RCC 7860 (cell line): ENCODE data around the gene SEC22C.

ENCODE experiments used
- DNase-seq: peaks from one replicate; pipeline ENCODE4 v3.0.0-alpha.2; 2015; ENCODE audit warnings: low spot score
- FAIRE-seq: peaks from 2 replicates; lab custom pipeline; 2012; peaks lifted over from hg19 to GRCh38; lab: Jason Lieb, UNC

SEC22C gene

DNA sequence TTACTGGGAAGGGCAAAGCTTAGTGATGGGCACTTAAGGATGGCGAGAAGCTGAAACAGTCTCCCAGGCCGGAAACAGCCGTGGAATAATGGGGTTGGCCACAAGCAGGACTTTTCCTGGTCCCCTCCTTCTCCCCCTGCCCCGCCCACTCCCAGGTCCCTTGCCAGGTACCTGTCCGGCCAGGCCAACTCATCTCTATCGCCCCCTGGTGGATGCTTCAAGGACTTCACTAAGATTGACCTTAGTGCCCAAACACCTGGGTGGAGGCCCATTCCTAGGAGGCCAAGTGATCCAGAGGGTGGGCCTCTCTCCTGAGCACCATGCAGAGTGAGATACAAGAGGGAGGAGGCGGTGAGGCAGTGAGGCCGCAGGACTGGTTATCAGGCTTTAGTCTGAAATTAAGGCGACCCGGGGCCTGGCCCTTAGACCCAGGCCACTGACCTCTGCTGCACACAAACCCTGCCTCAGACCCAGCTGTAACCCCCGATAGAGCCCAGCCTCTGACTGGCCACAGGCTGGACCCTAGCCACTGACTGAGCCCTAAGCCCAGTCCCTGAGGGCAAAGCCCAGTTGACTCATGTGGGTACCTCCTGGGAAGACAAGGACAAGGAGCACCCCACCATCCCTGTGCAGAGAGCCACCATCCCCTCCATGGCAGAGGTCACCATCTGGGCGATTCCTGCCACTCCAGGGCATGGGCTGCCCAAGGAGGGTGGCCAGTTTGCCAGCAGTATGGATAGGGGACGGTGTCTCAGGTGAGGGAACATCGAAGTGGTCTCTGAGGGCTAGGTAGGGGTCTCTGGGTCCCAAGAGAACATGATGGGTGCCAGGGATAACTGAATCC is 41.7 kb downstream of the SEC22C start:
- DNase-seq: no peak
- no peak for FAIRE-seq

DNA sequence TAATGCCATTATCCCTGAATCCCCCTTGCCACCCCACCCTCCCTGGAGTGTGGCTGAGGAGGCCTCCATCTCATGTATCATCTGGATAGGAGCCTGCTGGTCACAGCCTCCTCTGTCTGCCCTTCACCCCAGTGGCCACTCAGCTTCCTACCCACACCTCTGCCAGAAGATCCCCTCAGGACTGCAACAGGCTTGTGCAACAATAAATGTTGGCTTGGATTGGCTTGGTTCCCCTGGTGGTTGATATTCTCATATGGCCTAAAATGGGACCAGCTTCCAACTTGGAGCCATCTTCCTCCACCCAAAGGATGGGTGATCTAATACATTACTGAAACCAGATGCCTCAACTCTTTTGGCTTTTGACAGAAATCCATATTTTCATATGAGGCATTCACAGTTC is 44.4 kb downstream of the SEC22C start:
- DNase-seq: no peak
- no peak for FAIRE-seq

- no peak for DNase-seq
- FAIRE-seq: no peak
Observed at GRCh38 chr3:42535981-42536784, 45.6 kb downstream of the SEC22C start.

- DNase-seq: no peak
Observed at GRCh38 chr3:42533161-42533897, 48.4 kb downstream of the SEC22C start.

GRCh38 chr3:42532229-42532628 is 49.5 kb downstream of the SEC22C start:
- no peak for DNase-seq
- no peak for FAIRE-seq

More at GRCh38 chr3:42533161-42533897, 48.4 kb downstream of the SEC22C start:
- no peak for FAIRE-seq

- FAIRE-seq: no peak
- no peak for DNase-seq
Observed at GRCh38 chr3:42531470-42531869, 50.3 kb downstream of the SEC22C start.

DNA sequence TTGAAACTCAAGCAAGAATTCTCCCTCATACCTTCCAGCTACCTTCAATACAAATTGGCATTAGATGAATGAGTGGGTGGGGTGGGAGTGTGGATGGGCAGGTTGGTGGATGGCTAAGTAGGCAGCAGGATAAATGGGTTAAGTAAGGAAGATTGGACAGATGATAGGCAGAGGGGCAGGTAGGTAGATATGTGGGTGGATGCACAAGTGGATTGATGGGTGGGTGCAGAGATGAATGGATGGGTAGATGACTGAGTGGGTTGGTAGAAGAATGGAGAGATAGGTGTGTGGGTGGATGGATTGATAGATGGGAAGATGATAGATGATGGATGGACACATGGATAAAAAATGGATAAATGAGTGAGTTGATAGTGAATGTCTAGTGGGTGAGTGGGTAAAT is 51.7 kb downstream of the SEC22C start:
- no peak for FAIRE-seq

DNA sequence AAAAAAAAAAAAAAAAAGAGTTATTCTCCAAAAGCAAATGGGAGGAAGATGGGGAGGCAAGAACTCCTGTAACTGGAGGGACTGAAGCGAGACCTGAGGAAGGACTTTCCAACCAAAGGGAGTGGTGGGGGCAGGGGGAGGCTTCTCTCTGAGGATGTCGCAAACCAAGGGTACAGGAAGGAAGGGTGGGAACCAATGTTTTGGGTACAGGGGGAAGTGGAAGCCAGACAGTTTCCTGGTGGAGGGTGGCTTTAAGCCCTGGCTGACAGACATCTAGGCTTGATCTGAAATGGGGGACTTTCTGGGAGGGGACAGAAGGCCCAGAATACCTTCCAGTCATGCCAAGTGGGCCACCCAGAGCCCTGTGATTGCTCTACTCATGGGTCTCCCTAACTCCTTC is 52.3 kb downstream of the SEC22C start:
- no peak for DNase-seq
- FAIRE-seq: no peak

More for the DNA sequence above, 51.7 kb downstream of the SEC22C start:
- no peak for DNase-seq

DNA sequence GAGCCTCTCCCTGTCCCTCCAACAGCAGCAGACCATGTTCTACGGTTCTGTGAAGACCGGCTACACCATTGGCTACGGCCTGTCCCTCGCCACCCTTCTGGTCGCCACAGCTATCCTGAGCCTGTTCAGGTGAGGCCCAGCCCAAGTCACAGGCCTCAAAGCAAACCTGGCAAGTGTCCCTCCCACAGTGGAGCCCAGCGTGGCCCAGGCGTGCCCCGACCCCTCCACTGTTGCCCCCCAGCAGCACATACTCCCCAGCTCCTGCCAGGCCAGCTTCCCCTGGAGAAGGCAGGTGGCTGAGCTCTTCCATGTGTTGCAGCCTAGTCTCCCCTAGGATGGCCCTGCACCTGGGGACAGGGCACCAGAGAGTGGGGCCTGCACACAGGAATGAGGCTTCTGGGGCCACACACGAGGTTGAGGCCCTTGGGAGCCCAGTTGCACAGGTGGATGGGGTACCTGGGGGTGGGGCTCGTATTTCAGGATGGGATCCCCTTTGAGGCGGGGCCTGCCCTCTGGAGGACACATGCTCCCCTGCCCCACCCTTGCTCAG is 54.3 kb downstream of the SEC22C start:
- no peak for FAIRE-seq
- DNase-seq: no peak

DNA sequence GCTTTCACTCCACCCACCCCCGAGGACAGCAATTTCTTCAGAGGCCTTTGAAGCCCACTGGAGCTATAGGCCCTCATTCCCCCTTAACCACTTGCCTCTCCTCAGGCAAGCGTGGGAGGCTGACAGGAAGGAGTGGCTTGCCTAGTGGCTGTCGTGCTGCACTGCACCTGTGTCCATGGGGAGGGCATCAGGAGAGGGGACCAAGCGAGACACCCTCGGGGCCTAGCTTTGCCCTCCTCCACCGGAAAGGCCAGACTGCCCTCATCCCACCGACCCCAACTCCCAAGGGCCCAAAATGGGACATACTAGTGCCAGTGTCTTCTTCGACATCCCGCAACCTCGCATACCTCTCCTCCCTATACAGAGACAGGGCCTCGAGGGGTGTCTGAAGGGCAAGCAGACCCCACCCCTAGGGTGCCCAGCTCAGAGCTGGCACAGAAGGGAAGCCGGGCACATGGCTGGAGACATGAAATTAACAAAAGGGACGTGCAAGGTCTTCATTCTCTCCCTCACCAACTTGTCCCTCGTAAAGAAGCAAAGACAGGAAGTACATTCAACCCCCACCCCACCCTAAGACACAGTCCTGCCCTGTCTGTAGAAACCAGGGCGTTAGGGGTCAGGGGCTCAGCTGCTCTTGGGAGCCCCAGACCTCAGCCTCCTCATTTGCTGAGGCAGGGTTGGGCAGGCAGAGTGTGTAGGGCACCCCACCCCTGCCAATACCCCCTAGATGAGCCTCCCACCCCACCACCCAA is 55.0 kb downstream of the SEC22C start:
- FAIRE-seq: no peak
- DNase-seq: no peak

- DNase-seq (no peak), FAIRE-seq (no peak)
Observed at GRCh38 chr3:42525736-42526345, 55.9 kb downstream of the SEC22C start.

GRCh38 chr3:42525212-42525611 is 56.6 kb downstream of the SEC22C start:
- FAIRE-seq (no peak), DNase-seq (no peak)

- no peak for FAIRE-seq
- DNase-seq: no peak
Observed at GRCh38 chr3:42524751-42525150, 57.0 kb downstream of the SEC22C start.

DNA sequence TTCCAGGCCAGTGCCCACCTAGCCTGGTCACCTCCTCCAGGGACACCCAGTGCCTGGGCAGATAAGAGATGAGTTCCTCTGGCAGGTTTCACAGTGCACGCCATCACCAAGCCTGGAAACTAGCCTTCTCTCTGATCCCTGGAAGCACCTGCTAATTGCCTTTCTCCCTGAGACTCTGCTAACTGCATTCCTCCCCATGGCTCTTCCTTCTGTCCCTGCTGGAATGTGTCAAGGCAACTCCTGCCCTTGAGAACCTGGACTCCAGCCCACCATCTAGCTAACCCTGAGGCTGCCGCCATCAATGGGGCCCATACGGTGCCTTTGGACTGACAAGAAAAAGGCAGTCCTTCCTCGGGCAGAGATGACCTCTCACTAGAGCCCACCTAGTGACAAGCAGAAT is 60.9 kb downstream of the SEC22C start:
- DNase-seq (no peak), FAIRE-seq (no peak)

DNA sequence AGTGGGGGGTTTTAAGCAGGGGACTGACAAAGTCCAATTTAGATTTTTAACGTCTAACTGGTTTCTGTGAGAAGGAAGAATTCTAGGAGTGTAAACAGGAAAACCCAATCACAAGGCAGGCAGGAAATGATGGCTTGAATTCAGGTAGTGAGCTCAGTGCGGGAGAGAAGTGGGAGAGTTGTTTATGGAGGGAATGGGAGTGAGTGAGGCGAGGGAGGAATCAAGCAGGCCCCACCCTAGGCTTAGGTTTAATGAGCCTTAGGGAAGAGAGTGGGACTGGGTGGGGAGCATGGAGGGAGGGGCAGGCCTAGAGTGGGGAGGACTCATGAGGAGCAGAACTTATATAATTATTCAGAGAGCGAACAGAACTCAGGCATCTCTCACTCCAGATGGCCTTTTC is 61.4 kb downstream of the SEC22C start:
- FAIRE-seq (no peak), DNase-seq (no peak)

GRCh38 chr3:42519568-42519962 is 62.2 kb downstream of the SEC22C start:
- DNase-seq (no peak), FAIRE-seq (no peak)

DNA sequence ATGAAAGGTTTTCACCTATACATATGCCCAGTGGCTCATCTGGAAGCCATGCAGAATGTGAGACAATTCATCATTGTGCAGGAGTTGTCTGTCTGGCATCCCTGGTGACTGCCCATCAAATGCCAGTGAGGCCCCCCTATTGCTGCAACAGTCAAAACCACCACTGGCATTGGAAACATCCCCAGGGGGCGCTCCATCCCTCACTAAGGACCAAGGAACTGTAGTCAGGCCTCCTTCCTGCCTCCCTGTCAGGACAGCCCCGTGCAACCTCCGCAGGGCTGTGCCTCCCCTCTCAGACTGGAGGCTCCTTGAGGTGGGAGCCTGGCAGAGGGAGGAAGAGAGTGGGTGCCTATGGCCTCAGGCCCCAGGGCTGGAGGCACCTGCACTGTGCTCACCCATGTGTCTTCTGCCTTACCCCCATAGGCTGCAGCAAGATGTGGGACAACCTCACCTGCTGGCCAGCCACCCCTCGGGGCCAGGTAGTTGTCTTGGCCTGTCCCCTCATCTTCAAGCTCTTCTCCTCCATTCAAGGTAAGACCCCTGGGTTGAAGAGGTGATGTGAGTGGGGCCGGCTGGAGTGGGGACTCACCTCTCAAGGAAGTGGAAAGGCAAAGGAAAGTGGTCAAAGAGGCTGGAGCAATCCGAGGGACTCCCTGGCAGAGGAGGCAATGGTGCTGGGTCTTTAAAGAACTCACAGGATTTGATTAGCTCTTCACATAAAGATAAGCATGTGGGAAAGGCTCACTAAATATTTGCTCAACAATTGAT is 62.8 kb downstream of the SEC22C start:
- DNase-seq (no peak), FAIRE-seq (no peak)

DNA sequence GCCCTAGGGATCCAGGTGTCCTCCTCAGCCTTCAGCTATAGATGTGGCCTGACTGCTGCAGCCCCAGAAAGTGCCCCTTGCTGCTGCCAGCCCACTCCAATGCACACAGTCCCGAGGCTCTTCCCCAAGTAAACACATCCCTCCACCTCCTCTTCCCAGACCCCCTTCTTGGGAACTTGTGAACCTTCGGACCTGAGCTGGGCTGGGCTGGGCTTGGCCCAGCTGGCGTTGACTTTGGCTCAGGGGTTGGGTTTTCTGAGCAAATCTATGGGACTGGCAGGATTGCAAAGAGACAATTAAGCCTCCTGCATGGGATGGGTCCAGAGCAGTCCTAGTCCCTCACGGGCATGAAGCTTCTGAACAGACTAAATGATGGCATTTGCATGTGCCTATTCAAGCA is 64.7 kb downstream of the SEC22C start:
- DNase-seq (no peak), FAIRE-seq (no peak)

- no peak for FAIRE-seq
- no peak for DNase-seq
Observed at GRCh38 chr3:42516443-42516842, 65.3 kb downstream of the SEC22C start.
